Upper lobe of right lung (tissue), 1 donor: Measurements from ENCODE around the gene FAM20B. TPM values are rescaled to one million over a fixed set of nuclear protein-coding genes. Genes with fewer than 3 reads are reported as not detected.

Source experiments
- ATAC-seq: fragments of 200-7000 bp; cut with Tn5 transposase; one replicate; pipeline ENCODE4 v1.9.1; 2020; ENCODE audit warnings: mild to moderate bottlenecking, moderate library complexity
- DNase-seq: peaks from one replicate; pipeline ENCODE4 v3.0.0-alpha.2; 2020
- H3K27ac ChIP-seq: fragments of 200-600 bp; one replicate; pipeline ENCODE4 v1.8.0; 2022
- H3K27me3 ChIP-seq: fragments of 200-600 bp; one replicate; pipeline ENCODE4 v1.8.0; 2022; ENCODE audit warnings: mild to moderate bottlenecking
- H3K36me3 ChIP-seq: fragments of 200-600 bp; one replicate; pipeline ENCODE4 v1.8.0; 2022
- H3K4me1 ChIP-seq: fragments of 200-600 bp; one replicate; pipeline ENCODE4 v1.8.0; 2022
- H3K4me3 ChIP-seq: fragments of 200-600 bp; one replicate; pipeline ENCODE4 v1.8.0; 2022; ENCODE audit warnings: mild to moderate bottlenecking
- H3K9me3 ChIP-seq: fragments of 200-600 bp; one replicate; pipeline ENCODE4 v1.8.0; 2022
- CTCF ChIP-seq: fragments of 200-600 bp; IDR thresholded peaks from one replicate; pipeline ENCODE4 v1.8.0; 2022; ENCODE audit warnings: antibody characterized with exemption
- intact Hi-C: fragments of 100-400 bp; cut with DNase I; formaldehyde crosslinking; loops from one replicate; pipeline ENCODE4 v1.11.0; 2022
- total RNA-seq: library from RNA; stranded (reverse); fragmentation: NEBNext Ultra II Directional; extraction: Animal tissue kit (Norgen Biotek cat#: 25700); gene quantifications from one replicate; pipeline ENCODE4 v1.2.1, GENCODE V29; 2021
- donor health status: DM: no; HTN: yes; CAD: no; lungs with severe emphysema.

FAM20B gene
- total RNA-seq, 1 donor from 2014 or later, result 44.0 TPM

GRCh38 chr1:179047636-179047997 lies 21.9 kb downstream of the FAM20B start:
- TF ChIP-seq CTCF, result no peak
- Histone ChIP-seq H3K4me3 (no peak overlapping the region), H3K27ac (no peak overlapping the region), H3K27me3 (no peaks in the 10 kb centered on the region), H3K36me3 (no peaks in the 10 kb centered on the region), H3K9me3 (no peaks in the 10 kb centered on the region), H3K4me1 (no peaks in the 10 kb centered on the region)
- DNase-seq, result no peak
- intact Hi-C loops, result no loop called here
- no peak for ATAC-seq

- Histone ChIP-seq H3K36me3 (no peaks in the 10 kb centered on the region), H3K4me3 (no peak overlapping the region), H3K4me1 (no peaks in the 10 kb centered on the region), H3K27me3 (no peaks in the 10 kb centered on the region), H3K9me3 (no peaks in the 10 kb centered on the region), H3K27ac (no peak overlapping the region)
- no peak for TF ChIP-seq CTCF
- ATAC-seq (no peak), DNase-seq (no peak)
- intact Hi-C loops, result no loop called here
Observed at GRCh38 chr1:179048339-179049124, 22.8 kb downstream of the FAM20B start.

- Histone ChIP-seq H3K27ac (no peak overlapping the region), H3K36me3 (peaks cover 21% of the 10 kb centered on the region), H3K9me3 (no peaks in the 10 kb centered on the region), H3K4me3 (no peak overlapping the region), H3K27me3 (no peaks in the 10 kb centered on the region), H3K4me1 (no peaks in the 10 kb centered on the region)
- ATAC-seq (no peak), DNase-seq (no peak)
- intact Hi-C loops, result no loop called here
- no peak for TF ChIP-seq CTCF
Observed at GRCh38 chr1:179052776-179053175, 27.1 kb downstream of the FAM20B start.

- Histone ChIP-seq H3K36me3 (peaks cover 21% of the 10 kb centered on the region), H3K4me3 (no peak overlapping the region), H3K27ac (no peak overlapping the region), H3K4me1 (no peaks in the 10 kb centered on the region), H3K9me3 (no peaks in the 10 kb centered on the region), H3K27me3 (no peaks in the 10 kb centered on the region)
- intact Hi-C loops, result no loop called here
- no peak for TF ChIP-seq CTCF
- no peak for ATAC-seq
- no peak for DNase-seq
Observed at GRCh38 chr1:179053486-179053885, 27.8 kb downstream of the FAM20B start.

- no peak overlapping the region for H3K27ac ChIP-seq
- ATAC-seq, result no peak
- no peak for TF ChIP-seq CTCF
- no peaks in the 10 kb centered on the region for H3K4me1 ChIP-seq
- H3K9me3 ChIP-seq, result no peaks in the 10 kb centered on the region
- no peaks in the 10 kb centered on the region for H3K27me3 ChIP-seq
- H3K36me3 ChIP-seq, result peaks cover 21% of the 10 kb centered on the region
- intact Hi-C loops, result no loop called here
- H3K4me3 ChIP-seq, result no peak overlapping the region
- no peak for DNase-seq
Observed at GRCh38 chr1:179055937-179056336, 30.2 kb downstream of the FAM20B start.
